Mesenchymal stem cell (in vitro differentiated cells and primary cell): ENCODE measurements around the gene SLC14A1.

Source experiments
- DNase-seq: peaks from one replicate; pipeline ENCODE4 v3.0.0-alpha.2; 2013
- H2AFZ ChIP-seq: one replicate; pipeline ENCODE4 v1.6.1; 2013; ENCODE audit warnings: low read depth, mild to moderate bottlenecking, control low read depth, inconsistent platforms, low read length, moderate library complexity
- H2AK5ac ChIP-seq: 2 replicates; pipeline ENCODE4 v1.6.1; 2013; ENCODE audit warnings: low read length, moderate library complexity, mild to moderate bottlenecking, inconsistent platforms; ENCODE audit not compliant: severe bottlenecking
- H2BK120ac ChIP-seq: one replicate; pipeline ENCODE4 v1.6.1; 2013; ENCODE audit warnings: low read depth, mild to moderate bottlenecking, inconsistent platforms, low read length, moderate library complexity
- H2BK12ac ChIP-seq, 2 experiments: one replicate each; pipeline ENCODE4 v1.6.1; 2013; ENCODE audit warnings: inconsistent platforms in 2 of 2, low read length in 2 of 2, mild to moderate bottlenecking in 2 of 2, moderate library complexity in 2 of 2, control low read depth in 1 of 2
- H2BK15ac ChIP-seq: one replicate; pipeline ENCODE4 v1.6.1; 2013; ENCODE audit warnings: mild to moderate bottlenecking, low read depth, inconsistent platforms; ENCODE audit not compliant: poor library complexity, severe bottlenecking
- H2BK5ac ChIP-seq: 2 replicates; pipeline ENCODE4 v1.6.1; 2013; ENCODE audit warnings: low read depth, mild to moderate bottlenecking, low read length, control low read depth, inconsistent platforms; ENCODE audit not compliant: poor library complexity, severe bottlenecking
- H3K14ac ChIP-seq, 2 experiments: one replicate each; pipeline ENCODE4 v1.6.1; 2013; ENCODE audit warnings: inconsistent platforms in 2 of 2, low read length in 2 of 2, control low read depth in 1 of 2, mild to moderate bottlenecking in 1 of 2, moderate library complexity in 1 of 2
- H3K18ac ChIP-seq, 2 experiments: one replicate each; pipeline ENCODE4 v1.6.1; 2013; ENCODE audit warnings: inconsistent platforms in 2 of 2, low read length in 2 of 2, control low read depth in 1 of 2, low read depth in 1 of 2, mild to moderate bottlenecking in 1 of 2
- H3K23ac ChIP-seq, 2 experiments: one replicate each; pipeline ENCODE4 v1.6.1; 2013; ENCODE audit warnings: inconsistent platforms in 2 of 2, low read length in 2 of 2, mild to moderate bottlenecking in 2 of 2, moderate library complexity in 2 of 2, control low read depth in 1 of 2
- H3K27ac ChIP-seq: 2 replicates; pipeline ENCODE4 v1.5.1; 2013; ENCODE audit warnings: mild to moderate bottlenecking, moderate library complexity, low read length, control low read depth, inconsistent platforms; ENCODE audit not compliant: poor library complexity, severe bottlenecking
- H3K27me3 ChIP-seq, 2 experiments: 2 replicates each; pipeline versions ENCODE4 v1.6.1 to v1.7.0; 2013; ENCODE audit warnings: low read length in 2 of 2, mild to moderate bottlenecking in 2 of 2, moderate library complexity in 2 of 2, control low read depth in 1 of 2, inconsistent platforms in 1 of 2; ENCODE audit not compliant: control insufficient read depth in 1 of 2, insufficient read depth in 1 of 2
- H3K36me3 ChIP-seq, 2 experiments: 2 replicates each; pipeline versions ENCODE4 v1.6.1 to v1.7.0; 2013; ENCODE audit warnings: low read length in 2 of 2, control low read depth in 1 of 2, inconsistent platforms in 1 of 2, low read depth in 1 of 2, mild to moderate bottlenecking in 1 of 2; ENCODE audit not compliant: insufficient read depth in 2 of 2, control insufficient read depth in 1 of 2
- H3K4ac ChIP-seq, 2 experiments: one replicate each; pipeline ENCODE4 v1.6.1; 2013; ENCODE audit warnings: inconsistent platforms in 2 of 2, low read length in 2 of 2, mild to moderate bottlenecking in 2 of 2, moderate library complexity in 2 of 2, control low read depth in 1 of 2, low read depth in 1 of 2
- H3K4me1 ChIP-seq: 2 replicates; pipeline ENCODE4 v1.6.1; 2013; ENCODE audit warnings: low read depth, low read length, control low read depth; ENCODE audit not compliant: control insufficient read depth, insufficient read depth
- H3K4me2 ChIP-seq: 2 replicates; pipeline ENCODE4 v1.6.1; 2013; ENCODE audit warnings: low read length, mild to moderate bottlenecking, inconsistent platforms; ENCODE audit not compliant: poor library complexity, severe bottlenecking
- H3K4me3 ChIP-seq, 2 experiments: 2 replicates each; pipeline versions ENCODE4 v1.5.1 to v1.7.0; 2013; ENCODE audit warnings: low read length in 2 of 2, mild to moderate bottlenecking in 2 of 2, control low read depth in 1 of 2, low read depth in 1 of 2; ENCODE audit not compliant: insufficient read depth in 1 of 2
- H3K79me1 ChIP-seq: replicated peaks from 2 replicates; pipeline ENCODE4 v1.6.1; 2013; ENCODE audit warnings: mild to moderate bottlenecking, control low read depth, low read length, inconsistent platforms; ENCODE audit not compliant: poor library complexity, severe bottlenecking
- H3K9ac ChIP-seq: 2 replicates; pipeline ENCODE4 v1.7.0; 2013; ENCODE audit warnings: mild to moderate bottlenecking, low read length, moderate library complexity
- H3K9me3 ChIP-seq: 2 replicates; pipeline ENCODE4 v1.7.0; 2013; ENCODE audit warnings: mild to moderate bottlenecking, low read length; ENCODE audit not compliant: control insufficient read depth
- H4K8ac ChIP-seq: one replicate; pipeline ENCODE4 v1.6.1; 2013; ENCODE audit warnings: inconsistent platforms, mild to moderate bottlenecking, low read length, moderate library complexity
- H4K91ac ChIP-seq: one replicate; pipeline ENCODE4 v1.6.1; 2013; ENCODE audit warnings: mild to moderate bottlenecking, low read length, inconsistent platforms
- WGBS: methylation state at CpG from one replicate; pipeline ENCODE4 v1.1.7; 2013; ENCODE audit warnings: mixed read lengths; 5-methylcytosine and 5-hydroxymethylcytosine counted together

Gene SLC14A1

DNA sequence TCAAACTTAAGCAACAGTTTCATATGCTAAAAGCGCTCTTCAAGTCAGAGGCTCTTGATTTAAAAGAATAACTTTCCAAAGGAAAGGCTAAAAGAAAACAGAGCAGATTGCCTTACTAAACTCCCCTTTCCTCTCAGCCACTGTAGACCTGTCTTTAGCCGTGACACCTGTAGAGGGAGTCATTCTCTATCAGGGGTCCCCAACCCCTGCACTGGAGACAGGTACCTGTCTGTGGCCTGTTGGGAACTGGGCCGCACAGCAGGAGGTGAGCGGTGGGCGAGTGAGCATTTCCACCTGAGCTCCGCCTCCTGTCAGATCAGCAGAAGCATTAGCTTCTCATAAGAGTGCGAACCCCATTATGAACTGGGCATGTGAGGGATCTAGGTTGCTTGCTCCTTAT is 9.6 kb downstream of the SLC14A1 start:
- no peak overlapping the region for H3K27ac ChIP-seq
- H3K23ac ChIP-seq, result no peak overlapping the region
- peak overlapping the region; percentile 72 for H2AK5ac ChIP-seq
- H2BK12ac ChIP-seq, result peak overlapping the region; percentile 45 to 82
- H3K4me3 ChIP-seq, result no peak overlapping the region
- H3K9me3 ChIP-seq, result no peaks in the 10 kb centered on the region
- H2BK120ac ChIP-seq, result no peak overlapping the region
- no peak overlapping the region for H2BK15ac ChIP-seq
- peak overlapping the region in 1 of 2 experiments; percentile 74 for H3K4ac ChIP-seq
- no peak overlapping the region for H3K4me2 ChIP-seq
- H4K91ac ChIP-seq, result peak overlapping the region; percentile 71
- peaks cover 4% of the 10 kb centered on the region for H3K79me1 ChIP-seq
- H4K8ac ChIP-seq, result no peak overlapping the region
- WGBS, result 82% methylated on average over 7 of the region's 7 CpGs
- no peak overlapping the region for H2BK5ac ChIP-seq
- DNase-seq, result no peak
- H3K4me1 ChIP-seq, result peaks cover 13% of the 10 kb centered on the region
- no peaks in the 10 kb centered on the region for H3K27me3 ChIP-seq
- H3K36me3 ChIP-seq, result peaks cover 21 to 80% of the 10 kb centered on the region in 2 experiments
- no peak overlapping the region for H2AFZ ChIP-seq
- peak overlapping the region; percentile 54 to 65 for H3K18ac ChIP-seq
- H3K9ac ChIP-seq, result no peak overlapping the region
- no peak overlapping the region for H3K14ac ChIP-seq

DNA sequence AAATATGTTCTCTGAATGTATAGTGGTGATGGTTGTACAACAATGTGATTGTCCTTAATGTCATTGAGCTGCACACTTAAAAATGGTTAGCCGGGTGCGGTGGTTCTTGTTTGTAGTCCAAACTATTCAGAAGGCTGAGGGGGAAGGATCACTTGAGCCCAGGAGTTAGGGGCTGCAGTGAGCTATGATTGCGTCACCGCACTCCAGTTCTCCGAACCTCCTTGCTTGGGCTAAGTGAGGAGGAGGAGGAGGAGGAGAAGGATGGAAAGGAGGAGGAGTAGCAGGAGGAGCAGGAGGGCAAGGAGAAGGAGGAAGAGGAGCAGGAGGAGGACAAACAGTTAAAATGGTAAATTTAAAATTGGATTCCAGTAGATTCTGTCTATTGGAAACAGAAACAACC is 10.5 kb downstream of the SLC14A1 start:
- Histone ChIP-seq H2BK12ac (peak overlapping the region; percentile 28 to 45), H3K79me1 (peaks cover 4% of the 10 kb centered on the region), H3K36me3 (peaks cover 26 to 85% of the 10 kb centered on the region in 2 experiments), H3K4ac (no peak overlapping the region), H3K4me3 (no peak overlapping the region), H3K18ac (peak overlapping the region in 1 of 2 experiments; percentile 54), H2BK15ac (no peak overlapping the region), H3K4me2 (no peak overlapping the region), H4K91ac (no peak overlapping the region), H2AFZ (no peak overlapping the region), H4K8ac (no peak overlapping the region), H2BK5ac (no peak overlapping the region), H2BK120ac (no peak overlapping the region), H3K27ac (no peak overlapping the region), H3K14ac (no peak overlapping the region), H3K9ac (no peak overlapping the region), H3K9me3 (no peaks in the 10 kb centered on the region), H3K4me1 (peaks cover 12% of the 10 kb centered on the region), H3K27me3 (no peaks in the 10 kb centered on the region), H3K23ac (no peak overlapping the region), H2AK5ac (no peak overlapping the region)
- no peak for DNase-seq
- 98% methylated on average over 5 of the region's 5 CpGs for WGBS

DNA sequence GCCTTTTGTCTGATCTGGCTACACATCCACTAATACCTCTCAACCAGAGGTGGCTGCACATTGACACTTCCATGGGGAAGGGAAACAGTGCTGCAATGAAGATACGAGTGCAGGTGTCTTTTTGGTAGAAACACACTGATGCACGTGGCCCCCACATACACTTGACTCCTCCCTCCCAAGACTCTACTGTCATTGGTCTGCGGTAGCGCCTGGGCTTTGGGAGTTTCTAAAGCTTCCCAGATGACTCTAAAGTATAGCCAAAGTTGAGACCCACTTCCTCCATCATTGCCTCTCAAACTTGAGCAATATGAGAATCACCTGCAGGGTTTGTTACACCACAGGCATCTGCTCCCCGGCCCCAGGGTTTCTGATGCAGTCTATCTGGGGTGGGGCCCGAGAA is 11.0 kb downstream of the SLC14A1 start:
- no peak overlapping the region for H2AFZ ChIP-seq
- peaks cover 30 to 86% of the 10 kb centered on the region in 2 experiments for H3K36me3 ChIP-seq
- peaks cover 14% of the 10 kb centered on the region for H3K4me1 ChIP-seq
- H2BK5ac ChIP-seq, result no peak overlapping the region
- no peak overlapping the region for H3K4me2 ChIP-seq
- no peak overlapping the region for H3K9ac ChIP-seq
- DNase-seq, result no peak
- peaks cover 4% of the 10 kb centered on the region for H3K79me1 ChIP-seq
- WGBS, result 91% methylated on average over 6 of the region's 6 CpGs
- no peaks in the 10 kb centered on the region for H3K9me3 ChIP-seq
- no peak overlapping the region for H3K4ac ChIP-seq
- peak overlapping the region; percentile 49 for H2AK5ac ChIP-seq
- H3K23ac ChIP-seq, result no peak overlapping the region
- no peaks in the 10 kb centered on the region for H3K27me3 ChIP-seq
- H2BK120ac ChIP-seq, result no peak overlapping the region
- H3K4me3 ChIP-seq, result no peak overlapping the region
- H2BK15ac ChIP-seq, result no peak overlapping the region
- H3K14ac ChIP-seq, result no peak overlapping the region
- H3K27ac ChIP-seq, result no peak overlapping the region
- no peak overlapping the region for H4K91ac ChIP-seq
- no peak overlapping the region for H3K18ac ChIP-seq
- no peak overlapping the region for H4K8ac ChIP-seq
- no peak overlapping the region for H2BK12ac ChIP-seq

DNA sequence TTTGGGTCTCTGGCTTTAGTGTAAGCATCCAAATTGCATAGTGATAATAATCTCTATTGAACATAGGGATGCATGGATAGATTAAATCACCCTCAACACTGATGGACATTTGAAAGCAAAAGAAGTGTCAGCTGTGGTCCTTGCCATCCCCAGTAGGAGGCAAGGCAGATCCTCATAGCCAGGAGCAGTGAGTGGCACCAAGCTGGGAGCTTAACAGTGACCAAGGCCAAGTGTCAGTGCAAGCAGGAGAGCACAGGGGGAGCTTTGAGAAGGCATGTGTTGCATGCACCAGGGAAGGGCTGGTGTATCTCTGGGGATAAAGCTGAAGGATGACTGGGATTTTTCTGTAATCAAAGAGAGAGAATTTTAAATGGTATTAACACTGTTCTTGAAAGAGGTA is 14.7 kb downstream of the SLC14A1 start:
- Histone ChIP-seq H3K23ac (no peak overlapping the region), H3K79me1 (peaks cover 4% of the 10 kb centered on the region), H3K14ac (peak overlapping the region in 1 of 2 experiments; percentile 9), H3K18ac (no peak overlapping the region), H3K4me2 (no peak overlapping the region), H3K27ac (no peak overlapping the region), H3K9me3 (no peaks in the 10 kb centered on the region), H2BK120ac (no peak overlapping the region), H2AFZ (no peak overlapping the region), H4K8ac (no peak overlapping the region), H2BK15ac (no peak overlapping the region), H2BK5ac (no peak overlapping the region), H2AK5ac (no peak overlapping the region), H3K27me3 (no peaks in the 10 kb centered on the region), H3K4ac (no peak overlapping the region), H3K36me3 (peaks cover 32 to 84% of the 10 kb centered on the region in 2 experiments), H3K4me3 (no peak overlapping the region), H4K91ac (no peak overlapping the region), H3K4me1 (peaks cover 4% of the 10 kb centered on the region), H2BK12ac (no peak overlapping the region), H3K9ac (no peak overlapping the region)
- DNase-seq, result no peak
